ENCODE measurements around the gene RTBDN. TPM values are rescaled to one million over a fixed set of nuclear protein-coding genes. Genes with fewer than 3 reads are reported as not detected.

Gene RTBDN
- total RNA-seq, 1 experiment from 2014 or later: 5.6 TPM

GRCh38 chr19:12784394-12784870, 49.9 kb downstream of the RTBDN start:
- Histone ChIP-seq H2BK20ac (ENCODE audit: low read depth, low read length, poor library complexity, severe bottlenecking) (no peak overlapping the region), H3K9me3 (ENCODE audit: control insufficient read depth, low read depth, low read length) (no peaks in the 10 kb centered on the region), H3K4me1 (ENCODE audit: insufficient read depth, low read length) (peaks cover 6% of the 10 kb centered on the region), H3K23ac (ENCODE audit: insufficient read length, low read depth, low read length) (no peak overlapping the region), H3T11ph (ENCODE audit: low read length) (no peak overlapping the region), H4K8ac (replicated peaks; ENCODE audit: insufficient read length, low read depth, low read length) (no peak overlapping the region), H3K4me2 (ENCODE audit: insufficient read depth, insufficient read length, low read length) (no peak overlapping the region), H4K5ac (ENCODE audit: insufficient read length, low read depth, low read length) (no peak overlapping the region), H3K4ac (ENCODE audit: low read depth, low read length) (no peak overlapping the region), H2AFZ (ENCODE audit: low read length) (no peak overlapping the region), H4K20me1 (ENCODE audit: control insufficient read depth, insufficient read depth, insufficient read length) (no peaks in the 10 kb centered on the region), H3K9ac (ENCODE audit: extremely low read depth, insufficient read length, low read length) (no peak overlapping the region), H3K14ac (ENCODE audit: insufficient read depth, low read length) (no peak overlapping the region), H3K18ac (ENCODE audit: insufficient read length, low read depth, low read length) (no peak overlapping the region), H2AK5ac (ENCODE audit: insufficient read length, low read length) (no peak overlapping the region), H2BK5ac (ENCODE audit: insufficient read length, low read length) (no peak overlapping the region), H3K27me3 (ENCODE audit: insufficient read depth, low read length) (no peaks in the 10 kb centered on the region), H3K56ac (ENCODE audit: insufficient read length, low read depth, low read length) (no peak overlapping the region), H2BK15ac (ENCODE audit: low read depth, low read length) (no peak overlapping the region), H4K91ac (ENCODE audit: insufficient read length, low read depth, low read length) (no peak overlapping the region), H2BK12ac (ENCODE audit: insufficient read length, low read depth, low read length) (no peak overlapping the region), H3K79me2 (ENCODE audit: insufficient read depth, low read length) (no peaks in the 10 kb centered on the region), H3K23me2 (ENCODE audit: insufficient read length, low read depth, low read length, poor library complexity, severe bottlenecking) (peaks cover 13% of the 10 kb centered on the region), H3K79me1 (ENCODE audit: insufficient read depth, low read depth, low read length, poor library complexity, severe bottlenecking) (no peaks in the 10 kb centered on the region), H3K27ac (ENCODE audit: insufficient read length, low read depth, low read length) (no peak overlapping the region), H2BK120ac (ENCODE audit: low read depth, low read length, poor library complexity, severe bottlenecking) (no peak overlapping the region)
- peaks cover 22 to 26% of the 10 kb centered on the region in 2 experiments for H3K4me1 Mint-ChIP-seq
- H3K27me3 Mint-ChIP-seq (ENCODE audit: low read depth): no peaks in the 10 kb centered on the region; the same call in 1 of the 2 replicates
- DNase-seq: no peak
- H3K36me3 Mint-ChIP-seq (ENCODE audit: insufficient read depth in 1 of 3, low read depth in 3 of 3): no peaks in the 10 kb centered on the region
- TF ChIP-seq CTCF (conservative IDR thresholded peaks at IDR 0.05): no peak
- no peak overlapping the region for H3K27ac Mint-ChIP-seq
- no peak overlapping the region for H3K4me3 Mint-ChIP-seq
- no CpG with 5 or more reads among the region's 10 CpGs for WGBS (ENCODE audit: extremely low coverage, insufficient read length, low lambda C conversion rate)
- H3K9me3 Mint-ChIP-seq: no peaks in the 10 kb centered on the region

All from H9 (cell line).